ENCODE data around the gene DPYSL4. TPM values are rescaled to one million over a fixed set of nuclear protein-coding genes. Genes with fewer than 3 reads are reported as not detected.

Gene DPYSL4
- total RNA-seq (2014; rRNA removed; shearing (Covaris generic)) = not detected in 2 replicates
- 0.06 TPM in 1 of 2 replicates, not detected in the other for polyA plus RNA-seq (2015; cell fraction: cytosol; rRNA removed)
- not detected in 2 replicates for polyA plus RNA-seq (2015; cell fraction: nucleus; rRNA removed)

DNA sequence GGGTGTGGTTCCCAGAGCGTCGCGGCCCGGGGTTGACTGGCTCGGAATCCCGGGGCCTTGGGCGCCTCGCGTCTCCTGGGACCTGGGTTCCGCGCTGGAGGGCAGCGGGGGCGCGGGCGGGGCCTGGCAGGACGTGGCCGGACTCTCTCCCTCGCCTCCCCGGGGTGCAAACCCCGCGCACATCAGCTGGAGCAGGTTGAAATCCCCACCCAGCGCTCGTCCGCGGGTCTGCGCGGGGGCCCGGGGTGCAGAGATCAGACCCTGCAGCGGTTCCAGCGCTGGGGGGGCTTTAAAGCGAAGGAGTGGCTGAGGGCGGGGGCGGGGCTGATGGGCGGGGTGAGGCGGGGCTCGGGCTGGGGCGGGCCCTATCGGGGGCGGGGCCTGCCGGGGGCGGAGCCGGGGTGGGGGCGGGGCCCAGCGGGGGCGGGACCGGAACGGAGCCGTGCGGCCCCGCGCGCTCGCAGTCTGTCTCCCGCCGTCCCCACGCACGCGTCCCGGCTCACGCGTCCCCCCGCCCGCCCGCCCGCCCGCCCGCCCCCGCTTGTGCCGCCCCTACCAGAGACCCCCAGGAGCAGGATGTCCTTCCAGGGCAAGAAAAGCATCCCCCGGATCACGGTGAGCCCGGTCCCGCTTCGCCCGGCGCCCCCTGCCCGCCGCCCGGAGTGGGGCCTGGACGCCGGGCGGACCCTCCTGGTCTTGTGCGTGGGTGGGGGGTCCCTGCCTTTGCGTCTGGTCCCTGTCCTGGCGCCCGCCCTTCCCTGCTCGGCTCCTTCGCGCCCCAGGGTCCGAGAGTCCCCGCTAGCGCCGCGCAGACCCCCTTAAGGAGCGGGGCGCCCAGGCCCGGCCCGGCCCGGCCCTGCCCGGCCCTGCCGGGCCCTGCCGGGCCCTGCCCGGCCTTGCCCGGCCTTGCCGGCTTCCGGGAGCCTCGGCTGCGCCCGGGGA is at the start of gene DPYSL4:
Gene DPYSL4, plus strand, starts transcription at position 461 of the 942 bp plus-strand sequence. Its CDS starts 116 bp downstream, at position 577.
- DNase-seq (ENCODE audit: low read depth) = no peak

DNA sequence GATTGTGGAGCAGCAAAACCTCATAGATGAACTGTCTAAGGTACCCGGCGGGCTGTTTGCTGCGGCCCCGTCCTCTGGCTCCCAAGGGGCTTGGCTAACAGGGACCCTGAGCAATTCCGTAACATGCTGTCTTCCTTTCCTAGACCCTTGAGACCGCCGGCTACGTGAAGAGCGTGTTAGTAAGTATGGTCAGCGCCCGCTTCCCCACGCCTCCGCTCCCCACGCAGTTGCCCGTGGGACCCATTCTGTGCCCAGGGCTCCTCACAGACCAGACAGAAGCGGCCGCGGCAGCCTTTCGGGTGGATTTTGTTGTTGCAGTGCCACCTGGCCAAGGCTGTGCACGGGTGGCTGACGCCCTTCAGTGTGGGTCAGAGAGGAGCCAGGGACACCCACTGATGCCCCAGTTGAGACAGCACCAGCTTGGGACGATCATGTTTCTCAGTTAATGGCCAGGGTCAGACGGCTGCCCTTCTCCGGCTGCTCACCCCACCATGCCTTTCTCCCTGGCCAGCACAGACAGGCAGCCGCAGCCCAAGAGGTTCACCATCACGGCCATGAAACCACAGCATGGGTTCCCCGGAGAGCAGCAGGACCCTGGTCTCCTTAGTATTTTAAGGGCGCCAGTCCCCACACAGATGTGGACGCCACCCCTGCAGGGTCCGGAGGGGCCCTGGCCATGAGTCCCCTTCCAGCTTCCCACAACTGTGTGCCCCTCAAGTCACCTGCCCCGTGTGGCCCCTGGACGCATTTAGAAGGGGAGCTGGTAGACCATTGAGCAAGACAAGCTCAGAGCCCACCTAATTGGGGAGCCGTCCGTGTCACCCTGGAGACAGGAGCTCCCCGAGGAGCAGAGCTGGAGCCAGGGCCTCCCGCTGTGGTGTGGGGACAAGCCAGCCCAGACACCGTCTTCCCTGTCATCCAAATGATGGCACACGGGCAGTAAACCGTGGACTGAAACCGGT is 49.4 kb upstream of the DPYSL4 start:
- no peak for DNase-seq (ENCODE audit: low read depth)

DNA sequence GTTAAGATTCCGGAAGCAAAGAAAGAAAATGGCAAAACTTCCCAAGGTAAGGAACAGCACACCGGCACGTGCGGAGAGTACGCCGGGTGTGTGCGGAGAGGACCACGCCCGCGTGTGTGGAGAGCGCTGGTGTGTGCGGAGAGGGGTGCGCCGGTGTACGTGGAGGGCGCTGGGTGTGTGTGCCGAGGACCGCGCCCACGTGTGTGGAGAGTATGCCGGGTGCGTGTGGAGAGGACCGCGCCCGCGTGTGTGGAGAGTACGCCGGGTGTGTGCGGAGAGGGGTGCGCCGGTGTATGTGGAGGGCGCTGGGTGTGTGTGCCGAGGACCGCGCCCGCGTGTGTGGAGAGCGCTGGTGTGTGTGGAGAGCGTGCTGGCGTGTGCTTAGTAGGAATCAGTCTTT is 48.6 kb upstream of the DPYSL4 start:
- DNase-seq (ENCODE audit: low read depth) = no peak

DNA sequence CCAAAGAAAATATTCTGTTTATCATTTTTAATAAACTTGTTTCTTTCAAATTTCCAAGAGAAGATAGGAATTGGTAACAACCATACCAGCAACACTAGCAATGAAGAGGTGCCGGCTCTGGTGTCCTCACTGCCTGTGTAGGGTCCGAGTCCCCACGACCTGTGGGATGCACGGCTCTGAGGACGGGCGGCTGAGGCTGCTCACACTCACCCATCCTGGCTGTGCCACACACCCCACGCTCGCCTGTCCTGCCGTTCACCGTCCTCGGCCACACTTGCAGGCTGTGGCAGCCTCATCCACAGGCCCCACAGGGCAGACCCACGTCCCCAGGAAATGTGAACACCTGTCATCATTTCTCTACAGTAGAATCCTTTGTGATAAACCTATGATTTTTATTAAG is 48.2 kb upstream of the DPYSL4 start:
- no peak for DNase-seq (ENCODE audit: low read depth)

DNA sequence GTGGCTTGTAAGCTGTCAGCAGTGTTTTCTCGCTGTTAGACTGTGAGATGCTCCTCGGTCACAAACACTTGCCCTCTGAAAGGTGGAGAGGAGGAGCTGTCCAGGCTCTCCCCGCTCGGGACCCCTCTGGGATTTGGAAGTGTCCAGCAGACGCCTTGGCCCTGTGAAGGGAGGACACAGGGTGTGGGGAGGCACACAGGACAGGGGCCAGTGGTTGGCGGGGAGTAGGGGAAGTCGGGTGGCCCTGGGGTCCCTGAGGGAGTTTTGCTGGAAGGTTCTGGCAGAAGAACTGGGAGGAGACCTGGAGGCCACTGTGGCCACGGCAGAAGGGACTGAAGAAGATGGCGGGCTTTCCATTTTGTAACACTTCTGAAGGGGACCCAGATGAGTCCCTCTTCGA is 47.2 kb upstream of the DPYSL4 start:
- DNase-seq (ENCODE audit: low read depth) = no peak

DNA sequence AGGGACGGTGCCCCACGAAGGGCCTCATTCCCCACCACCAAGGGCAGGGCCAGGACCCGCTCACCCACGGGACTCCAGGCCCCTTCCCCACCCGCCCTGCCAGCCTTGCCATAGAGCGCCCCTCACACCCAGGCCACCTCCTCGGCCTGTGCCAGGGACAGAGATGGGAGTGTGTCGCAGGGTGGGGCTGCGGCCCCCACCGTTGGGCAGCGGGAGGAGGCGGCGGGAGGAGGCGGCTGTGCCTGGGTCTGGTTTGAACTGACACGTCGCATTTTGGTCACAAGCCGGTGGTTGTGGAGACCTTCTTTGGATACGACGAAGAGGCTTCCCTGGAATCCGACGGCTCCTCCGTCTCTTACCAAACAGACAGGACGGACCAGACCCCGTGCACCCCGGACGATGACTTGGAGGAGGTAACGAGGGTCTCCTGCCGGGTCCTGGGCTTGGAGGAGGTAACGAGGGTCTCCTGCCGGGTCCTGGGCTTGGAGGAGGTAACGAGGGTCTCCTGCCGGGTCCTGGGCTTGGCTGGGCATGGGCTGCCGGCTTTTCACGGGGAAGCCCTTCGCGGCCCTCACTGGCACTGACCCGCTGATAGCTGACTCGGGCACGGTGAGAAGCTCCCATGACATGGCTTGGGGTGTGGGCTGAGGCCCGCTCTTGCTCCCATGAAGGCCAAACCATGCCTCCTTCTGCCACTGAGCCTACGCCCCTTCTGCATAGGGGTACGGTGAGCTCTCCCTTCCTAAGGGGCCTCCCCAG is 46.4 kb upstream of the DPYSL4 start:
- DNase-seq (ENCODE audit: low read depth) = no peak

DNA sequence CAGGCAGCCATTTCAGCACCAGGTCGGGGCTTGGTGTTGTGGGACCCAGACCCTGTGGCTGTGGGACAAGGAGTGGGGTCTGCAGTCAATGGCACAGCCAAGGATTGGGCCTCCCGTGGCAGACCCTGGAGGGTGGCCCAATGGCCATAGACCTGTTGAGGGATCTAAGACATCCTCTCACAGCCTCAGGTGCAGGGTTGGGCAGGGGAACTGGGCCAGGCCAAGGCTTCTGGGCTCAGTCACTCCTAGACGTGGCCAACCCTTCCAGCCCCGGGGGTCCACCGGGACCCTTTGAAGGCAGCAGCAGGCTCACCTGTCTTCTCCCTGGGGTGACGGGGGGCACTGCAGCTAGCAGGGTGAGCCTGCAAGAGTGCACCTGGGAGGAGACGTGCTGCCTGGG is 45.7 kb upstream of the DPYSL4 start:
- no peak for DNase-seq (ENCODE audit: low read depth)

DNA sequence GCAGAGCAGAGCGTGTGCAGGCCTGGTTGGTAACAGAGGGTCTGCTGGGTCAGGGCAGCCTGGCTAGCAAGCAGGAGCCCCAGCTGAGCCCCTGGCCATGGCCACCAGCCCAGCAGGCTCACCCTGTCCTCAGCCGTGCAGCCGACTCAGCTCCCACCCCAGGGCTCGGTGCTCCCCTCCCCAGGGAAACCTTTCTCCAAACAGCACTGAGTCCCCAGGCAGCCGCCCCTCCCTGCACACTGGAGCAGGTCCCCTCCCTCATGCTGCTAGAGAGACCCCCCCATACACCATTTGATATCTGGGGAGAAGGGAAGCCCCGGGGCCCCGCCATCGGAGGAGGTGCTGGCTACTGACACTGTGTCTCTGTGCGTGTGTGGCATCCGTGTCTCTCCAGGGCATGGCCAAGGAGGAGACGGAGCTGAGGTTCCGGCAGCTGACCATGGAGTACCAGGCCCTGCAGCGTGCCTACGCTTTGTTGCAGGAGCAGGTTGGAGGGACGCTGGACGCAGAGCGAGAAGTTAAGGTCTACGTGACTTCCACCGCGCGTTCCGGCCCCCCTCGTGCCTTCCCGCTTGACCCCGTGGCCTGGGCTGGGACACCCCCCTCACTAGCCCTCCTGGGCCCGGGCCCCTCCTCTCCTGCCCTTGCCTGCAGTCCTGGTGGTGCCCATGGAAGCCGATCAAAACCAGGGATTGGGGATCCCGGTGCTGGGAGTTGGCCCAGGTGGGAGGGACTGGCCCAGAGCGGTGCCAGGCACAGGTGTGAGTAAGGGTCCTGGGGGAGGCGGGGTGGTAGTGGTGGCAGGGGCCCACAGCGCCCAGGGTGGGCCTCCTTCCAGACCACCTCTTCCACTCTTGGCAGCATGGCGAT is 45.0 kb upstream of the DPYSL4 start:
- DNase-seq (ENCODE audit: low read depth) = no peak

DNA sequence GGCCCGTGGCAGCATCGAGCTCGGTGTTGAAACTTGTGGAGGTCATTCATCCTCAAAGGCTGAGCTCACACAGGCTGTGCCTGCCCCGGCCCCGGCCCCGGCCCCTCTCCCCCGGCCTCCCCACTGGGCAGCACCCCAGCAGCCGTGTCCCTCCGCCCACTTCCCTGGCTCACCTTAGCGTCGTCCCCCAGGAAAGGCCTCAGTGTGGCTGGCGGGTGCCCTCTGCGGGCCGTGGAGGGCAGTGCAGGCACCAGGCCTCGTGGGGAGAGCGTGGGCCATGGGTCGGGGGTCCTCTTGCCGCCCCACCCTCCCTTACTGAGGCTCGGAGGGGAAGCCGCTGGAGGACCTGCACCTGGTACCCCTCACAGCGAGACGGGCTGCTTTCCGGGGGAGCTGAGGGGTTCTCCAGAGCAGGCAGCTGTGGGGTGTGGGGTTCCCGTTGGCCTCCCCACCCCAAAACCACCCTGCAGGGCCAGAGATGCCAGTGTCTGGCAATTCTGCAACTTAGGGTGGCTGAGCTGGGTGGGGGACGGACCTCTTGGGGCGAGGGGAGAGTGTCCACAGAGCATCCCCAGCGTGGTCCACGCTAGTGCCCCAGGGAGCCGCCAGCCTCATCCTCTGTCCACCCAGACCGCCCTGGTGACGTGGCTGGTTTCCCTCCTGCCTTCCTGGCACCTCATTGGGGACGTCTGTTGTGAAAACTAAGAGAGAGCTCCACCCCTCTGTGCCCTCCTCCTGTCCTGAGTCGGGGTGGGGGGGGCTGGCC is 44.2 kb upstream of the DPYSL4 start:
- DNase-seq (ENCODE audit: low read depth) = no peak

DNA sequence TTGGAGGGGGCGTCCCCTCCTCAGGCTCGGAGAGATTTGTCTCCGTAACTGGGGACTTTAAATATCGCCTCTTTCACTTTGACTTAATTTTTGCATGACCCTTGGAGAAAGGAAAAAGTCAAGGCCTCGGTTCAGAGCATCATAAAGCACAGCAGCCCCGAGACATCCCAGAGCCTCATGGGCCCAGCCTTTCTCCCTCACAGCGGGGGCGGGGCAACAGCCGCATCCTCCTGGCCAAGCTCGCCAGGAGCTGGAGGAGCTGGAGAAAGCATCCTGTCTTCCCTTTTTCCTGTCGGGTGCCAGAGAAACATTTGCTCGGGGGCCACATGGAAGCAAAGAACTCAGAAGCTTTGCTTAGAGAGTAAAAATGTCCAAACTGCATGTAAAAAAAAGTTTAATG is 43.6 kb upstream of the DPYSL4 start:
- no peak for DNase-seq (ENCODE audit: low read depth)

DNA sequence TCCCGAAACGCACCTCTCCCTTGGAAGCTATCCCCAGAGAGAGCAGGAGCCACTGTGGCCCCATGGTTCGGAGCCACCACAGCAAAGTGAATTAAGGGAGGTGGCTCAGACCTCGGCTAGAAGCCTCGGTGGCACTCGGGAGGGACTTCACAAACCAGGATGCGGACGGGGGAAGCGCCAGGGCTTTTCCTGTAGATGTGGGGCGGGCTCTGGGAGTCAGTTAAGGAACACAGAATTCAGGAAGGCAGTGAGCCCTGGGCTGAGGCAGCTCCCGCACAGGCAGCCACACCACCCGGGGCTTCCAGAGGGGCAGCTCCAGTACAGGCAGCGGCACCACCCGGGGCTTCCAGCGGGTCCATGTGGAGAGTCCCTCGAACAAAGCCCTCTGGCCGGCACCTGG is 42.7 kb upstream of the DPYSL4 start:
- no peak for DNase-seq (ENCODE audit: low read depth)

DNA sequence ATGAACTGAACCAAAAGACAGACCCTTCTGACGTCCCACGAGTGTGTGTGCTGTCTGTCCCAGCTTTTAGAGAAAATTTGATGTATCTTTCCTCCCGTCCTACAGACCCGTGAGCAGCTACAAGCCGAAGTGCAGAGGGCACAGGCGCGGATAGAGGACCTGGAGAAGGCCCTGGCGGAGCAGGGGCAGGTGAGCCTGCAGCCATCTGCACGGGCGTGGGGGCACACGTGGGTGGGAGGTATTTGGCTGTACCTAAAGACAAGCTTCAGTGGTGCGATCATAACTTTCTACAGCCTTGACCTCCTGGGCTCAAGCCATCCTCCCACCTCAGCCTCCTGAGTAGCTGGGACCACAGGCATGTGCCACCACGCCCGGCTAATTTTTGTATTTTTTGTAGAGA is 41.7 kb upstream of the DPYSL4 start:
- DNase-seq (ENCODE audit: low read depth) = no peak

DNA sequence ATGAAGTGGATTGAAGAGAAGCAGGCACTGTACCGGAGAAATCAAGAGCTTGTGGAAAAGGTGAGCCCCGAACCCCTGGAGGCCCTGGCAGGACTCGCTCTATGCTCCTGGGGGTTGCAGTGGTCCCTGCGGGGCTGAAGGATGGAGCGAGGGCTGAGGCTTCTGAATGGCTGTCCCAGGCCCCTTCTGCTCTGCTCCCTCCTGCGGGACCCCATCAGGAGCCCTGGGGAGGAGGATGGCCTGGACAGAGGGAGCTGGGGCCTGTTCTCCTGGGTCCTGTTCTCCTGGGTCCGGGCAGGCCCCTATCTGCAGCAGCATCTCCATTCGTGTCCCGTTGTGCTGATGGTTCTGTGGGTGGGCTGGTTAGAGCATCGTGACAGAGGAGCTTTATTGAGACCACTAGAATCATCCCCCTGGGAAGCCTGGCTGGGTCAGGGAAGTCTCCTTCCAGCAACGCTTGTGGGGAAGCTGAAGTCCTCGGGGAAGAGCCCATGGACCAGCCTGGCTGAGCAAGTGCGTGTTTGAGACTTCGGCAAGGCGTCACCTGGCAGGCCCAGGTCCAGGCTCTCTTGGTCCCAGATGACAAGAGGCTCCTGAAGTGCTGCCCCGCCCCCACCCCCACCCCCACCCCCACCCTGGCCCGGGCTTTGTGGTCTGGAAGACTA is 41.1 kb upstream of the DPYSL4 start:
- no peak for DNase-seq (ENCODE audit: low read depth)

DNA sequence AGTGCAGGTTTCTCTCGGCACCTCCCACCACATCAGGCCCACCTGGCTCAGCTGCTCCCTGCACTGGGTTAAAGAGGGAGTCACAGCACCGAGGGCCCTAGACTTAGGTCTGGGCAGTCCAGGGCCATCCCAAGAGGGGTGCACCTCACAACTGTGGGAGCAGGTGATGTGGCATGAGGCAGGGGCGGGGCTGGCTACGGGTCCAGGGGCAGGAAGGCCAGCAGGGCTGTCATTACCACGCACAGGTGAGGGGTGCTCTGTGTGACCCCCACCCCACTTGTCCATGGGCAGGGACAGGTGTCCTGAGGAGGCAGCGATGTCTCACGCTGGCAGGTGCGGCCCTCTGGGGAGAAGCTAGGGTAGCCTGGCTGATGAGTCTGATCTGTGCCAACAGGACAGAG is 40.5 kb upstream of the DPYSL4 start:
- DNase-seq (ENCODE audit: low read depth) = no peak

DNA sequence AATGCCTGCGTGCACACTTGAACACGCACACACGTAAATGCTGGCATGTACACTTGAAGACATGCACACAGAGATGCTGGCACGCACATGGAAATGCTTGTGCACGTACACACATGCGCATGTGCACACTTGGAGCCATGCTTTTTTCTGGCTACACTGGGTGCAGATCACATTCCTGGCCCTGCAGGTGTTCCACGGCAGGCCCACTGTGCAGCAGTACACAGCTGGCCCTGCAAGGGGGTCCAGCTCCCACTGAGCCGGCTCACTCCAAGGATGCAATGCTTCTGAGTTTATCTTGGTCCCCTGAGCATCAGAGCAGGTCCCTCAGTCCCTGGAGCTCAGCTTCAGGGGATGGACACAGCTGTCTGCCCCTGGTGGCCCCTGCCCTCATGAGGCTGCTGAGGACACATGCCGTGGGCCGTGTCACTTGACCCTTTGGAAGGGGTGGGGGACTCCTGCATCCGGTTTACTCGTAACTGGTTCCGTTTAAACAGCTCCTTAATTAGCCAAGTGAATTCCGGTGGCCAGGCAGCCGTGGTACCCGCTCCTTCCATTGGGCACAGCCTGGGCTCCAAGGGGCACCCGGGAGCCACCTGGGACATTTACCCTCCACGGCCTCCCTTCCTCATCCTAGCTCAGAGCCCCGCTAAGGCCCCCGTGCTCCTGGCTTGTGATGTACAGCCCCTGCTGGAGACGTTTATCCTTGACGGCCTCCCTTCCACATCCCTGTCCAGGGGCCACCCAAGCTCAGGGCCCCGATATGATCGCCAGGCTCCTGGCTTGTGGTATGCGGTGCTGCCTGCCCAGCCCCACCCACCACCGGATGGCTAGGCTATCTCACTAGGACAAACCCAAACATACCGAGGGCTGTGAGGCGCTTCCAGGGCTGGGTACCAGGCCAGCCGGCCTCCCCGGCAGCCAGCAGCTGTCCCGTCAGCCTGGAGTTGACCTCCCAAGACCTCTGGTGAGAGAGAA is 39.5 kb upstream of the DPYSL4 start:
- DNase-seq (ENCODE audit: low read depth) = no peak

DNA sequence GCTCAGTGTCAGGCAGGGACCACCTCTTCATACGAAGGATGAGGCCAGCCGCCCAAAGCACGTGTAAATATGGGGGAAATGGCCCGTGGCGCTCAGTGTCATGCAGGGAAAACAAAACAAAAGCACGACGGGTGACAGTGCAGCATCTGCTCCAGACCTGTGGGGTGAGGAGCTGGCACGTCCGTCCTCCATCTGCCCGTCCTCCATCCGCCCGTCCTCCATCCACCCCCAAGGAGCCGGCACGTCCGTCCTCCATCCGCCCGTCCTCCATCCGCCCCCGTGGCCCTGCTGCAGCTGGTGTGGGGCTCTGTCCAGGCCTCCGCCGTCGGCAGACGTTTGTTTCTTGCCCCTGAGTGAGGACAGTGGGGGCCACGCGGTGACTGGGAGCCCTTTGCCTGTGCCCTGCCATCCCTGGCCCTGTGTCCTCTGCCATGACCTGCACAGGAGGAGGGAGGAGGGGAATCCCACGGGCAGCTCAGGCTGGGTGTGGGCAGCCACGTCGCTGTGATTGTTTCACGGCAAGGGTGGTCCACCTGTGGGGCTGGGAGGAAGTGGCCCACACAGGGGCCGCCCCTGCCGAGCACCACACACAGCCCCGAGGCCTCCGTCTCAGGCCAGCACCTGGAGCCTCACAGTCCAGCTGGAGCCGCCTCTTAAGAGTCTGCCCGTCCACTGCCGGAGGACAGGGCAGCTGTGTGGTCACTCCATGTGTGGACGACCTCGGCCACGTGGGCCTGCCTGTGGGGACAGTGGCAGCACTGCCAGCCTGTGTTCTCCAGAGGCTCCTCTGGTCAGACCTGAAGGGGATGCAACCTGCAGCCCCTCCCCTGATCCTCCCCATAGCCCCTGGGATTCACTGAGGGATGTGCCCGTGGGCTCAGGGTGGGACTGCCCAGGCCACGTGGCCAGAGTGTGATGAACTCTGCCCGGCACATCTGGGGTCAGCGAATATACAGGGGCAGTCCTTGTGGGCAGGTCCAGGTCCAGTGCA is 38.2 kb upstream of the DPYSL4 start:
- no peak for DNase-seq (ENCODE audit: low read depth)
